GM18507 (cell line): ENCODE measurements around the gene ADM.
"Not testable (repeated sequence)": the region's sequence is repeated elsewhere in the genome, so short reads cannot be mapped to it uniquely, and the experiment has no call there.

Experiments used
- DNase-seq: peaks from one replicate; pipeline ENCODE4 v3.0.0; 2011; ENCODE audit warnings: low read depth; ENCODE audit not compliant: insufficient read length; ENCODE audit errors: extremely low spot score
- FAIRE-seq: peaks from 2 replicates; lab custom pipeline; 2011; peaks lifted over from hg19 to GRCh38; lab: Jason Lieb, UNC

The ADM gene, protein sequence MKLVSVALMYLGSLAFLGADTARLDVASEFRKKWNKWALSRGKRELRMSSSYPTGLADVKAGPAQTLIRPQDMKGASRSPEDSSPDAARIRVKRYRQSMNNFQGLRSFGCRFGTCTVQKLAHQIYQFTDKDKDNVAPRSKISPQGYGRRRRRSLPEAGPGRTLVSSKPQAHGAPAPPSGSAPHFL

DNA sequence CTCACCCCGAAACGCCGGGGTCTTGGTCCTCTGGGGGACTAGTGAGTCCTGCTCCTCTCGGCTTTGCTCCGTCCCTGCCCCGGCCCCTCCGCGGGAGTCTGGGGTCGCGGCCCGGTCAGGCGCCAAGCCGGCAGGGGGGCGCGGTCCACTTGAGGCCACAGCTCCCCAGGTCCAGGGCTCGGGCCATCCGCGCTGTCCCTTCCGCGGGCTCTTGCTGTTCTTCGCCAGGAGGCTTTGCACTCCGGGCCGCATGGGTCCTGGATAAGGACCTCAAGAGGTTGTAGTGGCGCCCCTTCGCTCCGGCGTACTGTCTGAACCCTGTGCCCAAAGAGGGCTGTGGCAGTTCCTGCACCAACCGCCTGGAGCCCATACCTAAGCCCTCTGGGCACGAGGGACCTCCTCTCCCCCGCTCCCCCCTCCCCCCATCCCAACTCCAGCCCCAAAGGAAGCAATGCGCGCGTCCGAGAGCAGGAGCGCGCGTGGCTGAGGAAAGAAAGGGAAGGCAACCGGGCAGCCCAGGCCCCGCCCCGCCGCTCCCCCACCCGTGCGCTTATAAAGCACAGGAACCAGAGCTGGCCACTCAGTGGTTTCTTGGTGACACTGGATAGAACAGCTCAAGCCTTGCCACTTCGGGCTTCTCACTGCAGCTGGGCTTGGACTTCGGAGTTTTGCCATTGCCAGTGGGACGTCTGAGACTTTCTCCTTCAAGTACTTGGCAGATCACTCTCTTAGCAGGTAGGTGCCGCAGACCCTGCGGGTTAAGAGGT is at the start of gene ADM:
ADM (plus strand) TSS at position 579 of the 767 bp plus-strand sequence. CDS start 628 bp downstream, outside the sequence.
- no peak for FAIRE-seq
- DNase-seq, result no peak

DNA sequence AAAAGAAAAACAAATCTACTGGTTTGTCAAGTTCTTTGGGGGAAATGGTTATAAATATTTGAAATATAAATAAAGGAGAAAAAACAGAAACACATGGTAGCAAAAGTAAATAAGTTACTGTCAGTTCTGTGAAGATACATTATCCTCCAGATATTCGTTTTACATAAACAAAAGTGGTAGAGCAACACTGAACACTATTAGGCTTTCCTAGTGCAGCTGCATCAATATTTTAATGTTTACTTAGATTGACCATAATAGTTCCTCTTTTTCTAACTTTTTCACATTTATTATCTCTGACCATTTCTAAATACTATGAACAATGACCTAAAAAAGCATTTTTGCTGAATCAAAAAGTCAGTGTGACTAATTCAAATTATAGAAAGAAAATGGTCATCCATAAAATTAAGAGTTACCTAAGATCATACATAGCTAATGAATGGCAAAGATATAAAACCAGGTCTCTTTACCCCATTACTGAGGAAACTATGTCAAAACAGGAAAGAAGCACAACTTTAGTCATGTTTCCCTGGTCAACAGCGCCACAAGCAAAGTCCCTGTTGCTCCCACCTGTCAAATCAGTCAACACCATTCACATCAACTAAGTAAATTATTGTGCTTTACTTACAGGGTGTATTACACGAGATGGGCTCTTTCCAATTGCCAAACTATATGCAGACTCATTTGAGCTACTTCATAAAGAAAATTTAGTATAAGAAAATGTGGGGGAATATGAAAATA is 49.3 kb upstream of the ADM start:
- no peak for FAIRE-seq

DNA sequence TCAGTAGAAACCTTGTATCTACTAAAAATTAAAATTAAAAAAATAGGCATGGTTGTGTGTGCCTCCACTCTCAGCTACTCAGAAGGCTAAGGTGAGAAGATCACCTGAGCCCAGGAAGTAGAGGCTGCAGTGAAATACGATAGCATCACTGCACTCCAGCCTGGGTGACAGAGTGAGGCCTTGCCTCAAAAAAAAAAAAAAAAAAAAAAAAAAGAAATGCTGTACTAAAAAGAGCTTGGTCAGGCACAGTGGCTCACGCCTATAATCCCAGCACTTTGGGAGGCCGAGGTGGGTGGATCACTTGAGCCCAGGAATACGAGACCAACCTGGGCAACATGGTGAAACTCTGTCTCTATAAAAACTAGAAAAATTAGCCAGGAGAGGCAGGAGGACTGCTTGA is 47.4 kb upstream of the ADM start:
- FAIRE-seq (no peak), DNase-seq (no peak)

More for the DNA sequence above, 49.3 kb upstream of the ADM start:
- no peak for DNase-seq

DNA sequence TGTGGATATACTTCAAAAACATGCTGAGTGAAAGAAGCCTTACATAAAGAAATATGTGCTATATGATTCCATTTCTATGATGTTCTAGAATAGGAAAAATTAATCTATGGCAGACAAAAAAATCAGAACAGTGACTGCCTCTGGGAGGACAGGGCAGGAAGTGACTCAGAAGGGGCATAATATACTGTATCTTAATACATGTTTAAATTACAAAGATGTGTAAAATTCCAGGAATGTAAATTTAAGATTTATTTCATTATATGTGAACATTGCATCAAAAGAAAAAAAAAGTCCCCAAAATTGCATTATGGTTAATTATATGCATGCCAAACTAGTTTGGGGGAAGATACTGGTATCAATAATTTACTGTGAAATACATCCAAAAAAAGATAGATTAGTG is 43.1 kb upstream of the ADM start:
- DNase-seq (no peak), FAIRE-seq (no peak)

DNA sequence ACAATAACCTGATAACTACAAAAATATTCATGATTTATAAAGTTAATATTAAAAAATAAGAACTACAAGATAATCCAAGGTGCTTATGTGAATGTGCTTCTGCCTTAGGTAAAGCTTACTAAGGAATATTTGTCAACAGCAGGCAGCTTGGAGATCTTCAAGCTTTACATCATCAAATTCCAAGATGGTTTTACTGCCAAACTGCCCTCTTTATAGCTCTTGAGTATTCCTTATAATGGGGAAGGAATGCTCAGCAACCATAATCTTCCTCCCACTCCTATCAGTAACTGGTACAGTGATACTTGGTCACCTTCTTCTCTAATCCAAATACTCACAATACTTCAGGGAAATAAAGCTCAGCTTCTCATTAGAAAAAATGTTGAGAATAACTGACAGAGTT is 40.9 kb upstream of the ADM start:
- DNase-seq (no peak), FAIRE-seq (no peak)

DNA sequence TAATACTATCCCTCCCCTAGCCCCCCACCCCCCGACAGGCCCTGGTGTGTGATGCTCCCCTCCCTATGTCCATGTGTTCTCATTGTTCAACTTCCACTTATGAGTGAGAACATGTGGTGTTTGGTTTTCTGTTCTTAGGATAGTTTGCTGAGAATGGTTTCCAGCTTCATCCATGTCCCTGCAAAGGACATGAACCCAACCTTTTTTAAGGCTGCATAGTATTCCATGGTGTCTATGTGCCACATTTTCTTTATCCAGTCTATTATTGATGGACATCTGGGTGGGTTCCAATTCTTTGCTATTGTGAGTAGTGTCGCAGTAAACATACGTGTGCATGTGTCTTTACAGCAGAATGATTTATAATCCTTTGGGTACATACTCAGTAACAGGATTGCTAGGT is 40.2 kb upstream of the ADM start:
- not testable (repeated sequence) for DNase-seq, FAIRE-seq

DNA sequence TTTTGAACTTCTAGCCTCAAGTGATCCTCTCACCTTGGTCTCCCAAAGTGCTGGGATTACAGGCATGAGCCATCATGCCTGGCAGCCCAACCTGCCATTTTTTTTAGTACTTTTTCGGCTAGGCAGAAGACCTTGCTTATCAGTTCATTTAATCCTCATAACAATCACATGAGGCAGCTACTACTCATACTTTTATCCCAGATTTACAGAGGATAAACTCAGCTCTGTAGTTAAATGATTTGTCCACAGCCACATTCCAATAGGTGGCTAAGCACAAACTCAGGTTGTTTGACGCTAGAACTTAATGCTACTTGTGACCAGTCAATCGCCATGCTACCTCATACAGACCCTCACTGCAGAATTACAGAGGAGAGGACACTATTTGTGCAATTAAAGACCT is 38.9 kb upstream of the ADM start:
- no peak for DNase-seq
- no peak for FAIRE-seq

DNA sequence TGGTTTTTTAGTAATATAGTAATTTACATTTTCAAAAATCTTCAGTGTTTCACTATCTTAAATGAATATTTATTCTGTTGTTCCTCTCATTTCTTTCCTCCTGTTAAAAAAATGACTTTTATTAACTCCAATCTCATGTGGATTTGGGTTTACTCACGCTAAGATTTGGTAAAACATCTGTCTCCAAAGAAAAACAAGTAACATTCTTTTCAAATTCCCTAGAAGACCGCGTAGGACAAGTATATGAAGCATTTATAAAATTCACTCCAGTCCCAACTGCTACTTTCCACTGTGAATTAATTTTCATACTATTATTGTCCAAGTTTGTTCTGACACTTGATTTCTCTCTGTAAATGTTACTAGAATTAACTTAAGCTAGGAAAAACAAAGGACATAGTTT is 37.1 kb upstream of the ADM start:
- DNase-seq, result no peak
- FAIRE-seq, result no peak

DNA sequence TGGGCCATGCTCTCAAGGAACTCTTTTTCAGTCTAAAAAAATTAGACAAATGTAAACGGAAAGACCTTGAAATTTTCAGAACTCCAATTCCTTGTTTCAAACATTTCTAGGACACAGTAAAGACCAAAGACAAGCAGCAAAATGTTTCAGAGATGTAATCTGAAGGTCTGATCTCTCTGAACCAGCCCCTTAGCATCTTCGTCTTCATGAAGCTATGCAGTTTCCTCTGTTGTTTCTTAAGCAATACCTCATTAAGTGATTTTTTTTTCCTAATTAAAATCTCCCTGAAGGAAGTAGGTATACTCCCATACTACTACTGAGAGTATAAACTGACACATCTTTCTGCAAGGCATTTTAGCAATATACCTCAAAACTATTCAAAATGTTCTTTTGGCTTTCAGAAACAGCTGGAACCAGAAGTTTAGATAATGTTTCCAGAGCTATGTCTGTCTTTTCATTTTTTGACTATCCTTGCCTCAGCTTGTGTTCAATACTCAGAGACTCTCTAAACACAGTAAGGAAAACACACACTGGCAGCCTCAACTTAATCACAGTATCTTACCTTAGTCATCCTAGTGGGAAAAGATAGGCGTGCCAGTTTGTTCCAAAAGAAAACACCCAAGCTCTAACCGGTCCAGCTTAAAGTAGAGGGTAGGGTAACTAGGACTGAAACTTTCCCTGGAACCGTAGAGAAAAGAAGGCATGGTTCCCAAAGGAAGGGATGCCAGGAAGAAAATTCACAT is 36.0 kb upstream of the ADM start:
- DNase-seq (no peak), FAIRE-seq (no peak)

DNA sequence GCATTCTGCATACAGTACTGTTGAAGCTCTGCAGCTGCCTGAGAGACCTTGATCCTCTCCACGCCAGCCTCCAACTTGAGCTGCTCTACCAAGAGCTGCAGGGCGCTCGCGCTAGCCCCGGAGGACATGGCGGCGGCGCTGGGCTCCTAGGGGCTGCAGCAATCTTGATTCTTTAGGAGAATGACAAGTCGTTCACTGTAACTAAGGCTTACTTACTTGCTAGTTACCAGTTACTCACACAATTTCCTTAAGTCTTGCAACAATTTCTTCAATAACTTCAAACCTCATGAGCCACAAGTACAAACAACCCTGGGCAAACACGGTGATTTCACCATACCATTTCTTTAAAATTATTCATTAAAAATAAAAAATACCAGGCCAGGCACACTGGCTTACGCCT is 32.7 kb upstream of the ADM start:
- no peak for FAIRE-seq

DNA sequence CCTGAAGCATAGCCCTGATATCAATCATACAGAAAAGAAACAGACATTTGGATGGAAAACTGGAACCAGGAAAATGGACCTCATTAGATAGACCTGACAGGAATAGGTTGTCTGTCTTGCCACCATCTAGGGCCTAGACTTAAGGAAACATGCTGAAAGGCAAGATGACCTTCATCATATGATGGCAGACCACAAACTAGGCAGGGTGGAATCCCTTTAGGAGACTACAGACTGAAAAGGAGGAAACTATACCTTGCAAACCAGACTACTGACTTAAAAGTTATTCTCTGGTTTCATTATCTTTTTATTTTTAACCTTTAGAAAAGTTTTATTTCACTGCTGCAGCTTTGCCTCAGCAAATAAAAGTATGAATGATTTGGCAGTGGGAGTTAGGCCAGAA is 31.1 kb upstream of the ADM start:
- DNase-seq, result no peak
- FAIRE-seq, result no peak

More for the DNA sequence above, 32.7 kb upstream of the ADM start:
- no peak for DNase-seq

DNA sequence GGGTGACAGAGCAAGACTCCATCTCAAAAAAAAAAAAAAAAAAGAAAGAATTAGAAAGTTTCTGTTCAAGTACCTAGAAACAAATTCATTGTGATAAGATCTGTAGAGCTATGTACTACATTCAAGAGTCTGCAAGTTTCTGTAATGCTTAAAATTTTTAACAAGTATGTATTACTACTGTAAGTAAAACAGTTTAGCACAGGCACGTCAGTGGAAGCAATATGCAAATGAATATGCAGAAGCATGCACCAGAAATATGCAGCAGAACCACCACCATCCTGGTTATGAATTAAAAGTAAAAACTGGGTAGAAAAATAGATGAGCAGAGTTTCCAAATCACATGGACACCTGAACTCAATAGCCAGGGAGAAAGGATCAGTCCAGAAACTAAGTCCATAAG is 30.1 kb upstream of the ADM start:
- DNase-seq (no peak), FAIRE-seq (no peak)

DNA sequence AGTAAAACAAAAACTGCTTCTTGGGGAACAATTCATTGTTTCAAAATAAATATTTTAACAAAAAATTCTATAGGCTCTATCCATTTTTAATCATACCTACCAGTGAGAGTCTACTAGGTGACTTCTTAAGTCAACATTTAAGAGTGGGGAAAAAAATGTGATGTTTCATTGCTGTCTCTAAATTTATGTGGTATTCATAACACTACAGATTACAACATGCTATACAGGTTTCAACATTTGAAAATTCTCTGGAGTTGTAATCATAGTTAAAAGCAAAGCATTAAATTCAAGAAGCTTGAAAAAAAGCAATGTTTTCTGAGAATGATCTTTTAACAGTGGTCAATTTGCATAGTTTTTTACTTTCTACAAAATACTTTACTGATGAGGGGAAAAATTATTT is 29.2 kb upstream of the ADM start:
- DNase-seq, result no peak
- no peak for FAIRE-seq

DNA sequence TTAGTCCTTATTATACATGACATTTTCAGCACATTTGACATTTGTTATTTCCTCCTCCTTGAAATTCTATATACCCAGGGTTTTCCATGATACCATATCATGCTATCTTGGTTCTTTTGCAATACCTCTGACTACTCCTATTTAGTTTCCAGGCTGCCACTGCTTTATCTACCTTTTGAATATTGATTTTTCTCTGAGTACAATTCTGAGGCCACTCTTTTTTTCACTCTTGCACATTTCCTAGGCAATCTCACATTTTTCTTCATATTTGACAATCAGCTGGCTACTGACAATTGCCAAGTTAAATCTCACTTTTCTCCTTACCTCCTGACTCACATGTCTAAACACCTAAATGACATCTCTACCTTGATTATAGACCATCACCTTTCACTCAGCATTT is 22.8 kb upstream of the ADM start:
- FAIRE-seq (no peak), DNase-seq (no peak)

DNA sequence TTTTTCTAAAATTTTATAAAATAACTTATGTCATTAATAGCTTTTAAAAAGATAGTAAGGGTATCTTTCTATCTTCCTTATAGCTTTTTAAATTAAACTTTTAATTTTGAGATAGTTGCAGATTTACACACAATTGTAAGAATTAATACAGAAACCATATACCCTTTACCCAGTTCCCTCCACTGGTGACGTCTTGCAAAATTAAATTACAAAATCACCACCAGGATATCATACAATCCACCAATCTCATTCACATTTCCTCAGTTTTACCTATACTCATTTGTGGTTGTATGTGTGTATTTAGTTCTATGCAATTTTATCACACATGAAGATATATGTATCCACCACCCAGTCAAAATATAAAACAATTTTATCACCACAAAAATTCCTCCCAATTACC is 20.9 kb upstream of the ADM start:
- FAIRE-seq (no peak), DNase-seq (no peak)

DNA sequence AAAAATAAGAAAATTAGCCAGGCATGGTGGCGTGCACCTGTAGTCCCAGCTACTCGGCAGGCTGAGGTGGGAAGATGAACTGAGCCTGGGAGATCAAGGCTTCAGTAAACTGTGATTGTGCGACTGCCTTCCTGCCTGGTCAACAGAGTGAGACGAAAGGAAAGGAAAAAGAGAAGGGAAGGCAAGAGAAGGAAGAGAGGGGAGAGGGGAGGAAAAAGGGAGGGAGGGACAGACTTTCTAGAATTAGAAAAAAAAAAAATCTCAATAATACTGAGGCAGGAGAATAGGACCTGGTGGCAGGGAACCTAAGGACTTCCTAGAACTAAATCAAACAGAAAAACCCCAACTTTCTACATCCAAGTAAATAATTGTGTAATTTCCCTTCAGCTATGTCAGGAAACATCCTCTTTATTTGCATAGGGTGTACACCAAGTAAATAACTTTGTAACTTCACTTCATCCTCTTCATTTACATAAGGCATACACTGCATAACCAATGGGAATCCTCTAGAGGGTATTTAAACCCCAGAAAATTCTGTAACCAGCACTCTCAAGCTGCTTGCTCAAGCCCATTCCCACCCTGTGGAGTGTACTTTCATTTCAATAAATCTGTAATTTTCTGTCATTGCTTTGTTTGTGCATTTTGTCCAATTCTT is 19.6 kb upstream of the ADM start:
- FAIRE-seq (no peak), DNase-seq (no peak)

DNA sequence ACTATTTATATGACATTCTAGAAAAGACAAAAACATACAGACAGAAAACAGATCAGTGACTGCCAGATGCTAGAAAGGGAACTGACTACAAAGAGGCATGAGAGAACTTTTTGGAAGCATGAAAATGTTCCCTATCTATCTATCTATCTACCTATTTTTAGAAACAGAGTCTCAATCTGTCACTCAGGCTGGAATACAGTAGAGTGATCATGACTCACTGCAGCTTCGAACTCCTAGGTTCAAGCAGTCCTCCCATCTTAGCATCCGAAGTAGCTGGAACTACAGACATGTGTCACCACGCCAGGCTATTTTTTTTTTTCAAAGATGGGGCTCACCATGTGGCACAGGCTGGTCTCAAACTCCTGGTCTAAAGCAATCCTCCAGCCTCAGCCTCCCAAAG is 17.7 kb upstream of the ADM start:
- FAIRE-seq (no peak), DNase-seq (no peak)

DNA sequence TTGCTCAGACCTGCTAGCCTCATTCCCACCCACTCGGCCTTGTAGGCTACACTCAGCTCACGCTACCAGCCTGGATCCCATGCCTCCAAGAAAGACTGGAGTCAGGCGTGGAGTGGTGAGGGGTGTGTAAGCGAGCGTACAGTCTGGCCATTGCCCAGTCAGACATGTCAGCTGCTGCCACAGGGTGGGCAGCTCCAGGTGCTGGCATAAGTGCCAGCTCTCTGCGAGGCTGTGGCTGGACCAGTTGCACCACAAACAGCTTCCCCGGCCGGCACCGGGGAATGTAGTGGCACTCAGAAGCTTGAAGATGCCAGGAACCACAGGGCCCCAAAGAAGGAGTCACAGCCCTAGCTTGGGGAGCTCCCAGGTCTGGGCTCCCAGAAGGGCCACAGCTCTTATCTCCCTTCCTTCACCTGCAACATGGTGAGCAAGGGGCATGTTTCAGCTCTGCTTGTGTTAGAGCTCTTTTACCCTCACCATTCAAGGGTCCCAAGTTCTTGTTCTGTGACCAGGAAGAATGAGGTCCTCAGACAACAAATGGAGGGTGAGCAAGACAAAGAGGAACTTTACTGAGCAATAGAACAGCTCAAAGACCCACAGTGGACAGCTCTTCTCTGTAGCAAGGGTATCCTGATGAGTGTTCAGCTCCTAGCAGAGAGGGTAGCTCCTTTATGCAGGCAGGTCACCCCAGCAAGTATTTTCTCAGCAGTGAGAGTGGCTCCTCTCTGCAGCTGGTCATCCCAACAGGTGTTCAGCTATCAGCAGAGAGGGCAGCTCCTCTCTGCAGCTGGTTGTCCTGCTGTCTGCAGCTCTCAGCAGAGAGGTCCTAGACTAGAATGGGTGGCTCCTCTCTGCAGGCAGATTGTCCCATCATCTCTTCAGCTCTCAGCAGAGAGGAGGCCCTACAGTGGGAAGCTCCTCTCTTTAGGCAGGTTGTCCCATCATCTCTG is 16.8 kb upstream of the ADM start:
- no peak for DNase-seq
- no peak for FAIRE-seq
